H9 (cell line): Measurements from ENCODE around the gene CYP19A1. TPM values are rescaled to one million over a fixed set of nuclear protein-coding genes. Genes with fewer than 3 reads are reported as not detected.

Experiments used
- DNase-seq: peaks from one replicate; pipeline ENCODE4 v3.0.0-alpha.2; 2017
- H2AFZ ChIP-seq: one replicate; pipeline ENCODE4 v1.6.1; 2013; ENCODE audit warnings: mild to moderate bottlenecking, low read length, control low read depth, moderate library complexity
- H2AK5ac ChIP-seq: 2 replicates; pipeline ENCODE4 v1.6.1; 2013; ENCODE audit warnings: low read length, control low read depth, mixed read lengths; ENCODE audit not compliant: insufficient read length
- H2BK120ac ChIP-seq: one replicate; pipeline ENCODE4 v1.6.1; 2013; ENCODE audit warnings: low read depth, mild to moderate bottlenecking, low read length, control low read depth, inconsistent platforms; ENCODE audit not compliant: poor library complexity, severe bottlenecking
- H2BK12ac ChIP-seq: 2 replicates; pipeline ENCODE4 v1.6.1; 2013; ENCODE audit warnings: low read length, control low read depth, mixed read lengths, low read depth; ENCODE audit not compliant: insufficient read length
- H2BK15ac ChIP-seq: 2 replicates; pipeline ENCODE4 v1.6.1; 2013; ENCODE audit warnings: low read depth, low read length, control low read depth
- H2BK20ac ChIP-seq: one replicate; pipeline ENCODE4 v1.6.1; 2013; ENCODE audit warnings: low read depth, mild to moderate bottlenecking, low read length, control low read depth, inconsistent platforms; ENCODE audit not compliant: poor library complexity, severe bottlenecking
- H2BK5ac ChIP-seq: 2 replicates; pipeline ENCODE4 v1.6.1; 2013; ENCODE audit warnings: low read length, control low read depth, mixed read lengths; ENCODE audit not compliant: insufficient read length
- H3K14ac ChIP-seq: 2 replicates; pipeline ENCODE4 v1.6.1; 2013; ENCODE audit warnings: low read length, control low read depth; ENCODE audit not compliant: insufficient read depth
- H3K18ac ChIP-seq: 2 replicates; pipeline ENCODE4 v1.6.1; 2013; ENCODE audit warnings: low read depth, mild to moderate bottlenecking, mixed read lengths, low read length, control low read depth; ENCODE audit not compliant: insufficient read length
- H3K23ac ChIP-seq: 2 replicates; pipeline ENCODE4 v1.6.1; 2013; ENCODE audit warnings: low read length, control low read depth, mixed read lengths, low read depth; ENCODE audit not compliant: insufficient read length
- H3K23me2 ChIP-seq: 2 replicates; pipeline ENCODE4 v1.6.1; 2013; ENCODE audit warnings: low read depth, mild to moderate bottlenecking, mixed read lengths, low read length, control low read depth; ENCODE audit not compliant: insufficient read length, poor library complexity, severe bottlenecking
- H3K27ac ChIP-seq: 2 replicates; pipeline ENCODE4 v1.5.1; 2013; ENCODE audit warnings: low read length, control low read depth, mixed read lengths, low read depth; ENCODE audit not compliant: insufficient read length
- H3K27me3 ChIP-seq: 2 replicates; pipeline ENCODE4 v1.6.1; 2013; ENCODE audit warnings: low read length, control low read depth, inconsistent platforms; ENCODE audit not compliant: insufficient read depth
- H3K4ac ChIP-seq: 2 replicates; pipeline ENCODE4 v1.6.1; 2013; ENCODE audit warnings: low read depth, mild to moderate bottlenecking, control low read depth, inconsistent platforms, low read length, moderate library complexity
- H3K4me1 ChIP-seq: 2 replicates; pipeline ENCODE4 v1.6.1; 2013; ENCODE audit warnings: low read length, control low read depth, inconsistent platforms; ENCODE audit not compliant: insufficient read depth
- H3K4me2 ChIP-seq: 2 replicates; pipeline ENCODE4 v1.6.1; 2013; ENCODE audit warnings: low read length, control low read depth, mixed read lengths; ENCODE audit not compliant: insufficient read length, insufficient read depth
- H3K56ac ChIP-seq: 2 replicates; pipeline ENCODE4 v1.6.1; 2013; ENCODE audit warnings: low read depth, mild to moderate bottlenecking, mixed read lengths, low read length, control low read depth; ENCODE audit not compliant: insufficient read length
- H3K79me1 ChIP-seq: 2 replicates; pipeline ENCODE4 v1.6.1; 2013; ENCODE audit warnings: low read depth, mild to moderate bottlenecking, moderate library complexity, low read length, control low read depth, inconsistent platforms; ENCODE audit not compliant: insufficient read depth, poor library complexity, severe bottlenecking
- H3K79me2 ChIP-seq: 2 replicates; pipeline ENCODE4 v1.6.1; 2013; ENCODE audit warnings: low read length, control low read depth, inconsistent platforms; ENCODE audit not compliant: insufficient read depth
- H3K9ac ChIP-seq: 2 replicates; pipeline ENCODE4 v1.6.1; 2013; ENCODE audit warnings: low read length, control low read depth, mixed read lengths; ENCODE audit not compliant: insufficient read length; ENCODE audit errors: extremely low read depth
- H3K9me3 ChIP-seq: one replicate; pipeline ENCODE4 v1.6.1; 2013; ENCODE audit warnings: low read depth, low read length, inconsistent platforms; ENCODE audit not compliant: control insufficient read depth
- H3T11ph ChIP-seq: one replicate; pipeline ENCODE4 v1.6.1; 2013; ENCODE audit warnings: mild to moderate bottlenecking, low read length, control low read depth, inconsistent platforms
- H4K20me1 ChIP-seq: one replicate; pipeline ENCODE4 v1.6.1; 2013; ENCODE audit not compliant: control insufficient read depth, insufficient read length, insufficient read depth
- H4K5ac ChIP-seq: 2 replicates; pipeline ENCODE4 v1.6.1; 2013; ENCODE audit warnings: low read depth, mild to moderate bottlenecking, mixed read lengths, low read length, control low read depth; ENCODE audit not compliant: insufficient read length
- H4K8ac ChIP-seq: replicated peaks from 2 replicates; pipeline ENCODE4 v1.6.1; 2013; ENCODE audit warnings: low read length, control low read depth, mixed read lengths, low read depth; ENCODE audit not compliant: insufficient read length
- H4K91ac ChIP-seq: 2 replicates; pipeline ENCODE4 v1.6.1; 2013; ENCODE audit warnings: low read depth, mild to moderate bottlenecking, moderate library complexity, mixed read lengths, low read length, control low read depth; ENCODE audit not compliant: insufficient read length
- H3K27ac Mint-ChIP-seq, 3 experiments: 2 replicates in 2 of 3; 3 replicates in 1 of 3; pipeline ENCODE4 v1.8.0; 2020 to 2021; ENCODE audit warnings: mixed read lengths in 3 of 3, mild to moderate bottlenecking in 1 of 3, moderate library complexity in 1 of 3
- H3K27me3 Mint-ChIP-seq: 2 replicates; pipeline ENCODE4 v1.8.0; 2021; ENCODE audit warnings: low read depth, mild to moderate bottlenecking, moderate library complexity, mixed read lengths
- H3K36me3 Mint-ChIP-seq, 3 experiments: 2 replicates in 2 of 3; 3 replicates in 1 of 3; pipeline ENCODE4 v1.8.0; 2020 to 2021; ENCODE audit warnings: low read depth in 3 of 3, mixed read lengths in 3 of 3; ENCODE audit not compliant: insufficient read depth in 1 of 3
- H3K4me1 Mint-ChIP-seq, 2 experiments: 2 replicates each; pipeline ENCODE4 v1.8.0; 2020; ENCODE audit warnings: mixed read lengths in 2 of 2
- H3K4me3 Mint-ChIP-seq, 2 experiments: 2 replicates in 1 of 2; 3 replicates in 1 of 2; pipeline ENCODE4 v1.8.0; 2020 to 2021; ENCODE audit warnings: mild to moderate bottlenecking in 2 of 2, mixed read lengths in 2 of 2, moderate library complexity in 1 of 2
- H3K9me3 Mint-ChIP-seq, 2 experiments: 2 replicates in 1 of 2; 3 replicates in 1 of 2; pipeline ENCODE4 v1.8.0; 2020; ENCODE audit warnings: mild to moderate bottlenecking in 2 of 2, mixed read lengths in 2 of 2, moderate library complexity in 1 of 2
- CTCF ChIP-seq: fragments of 200-600 bp; sonication (generic); conservative IDR thresholded peaks from 3 replicates; pipeline ENCODE4 v1.8.0; 2021; ENCODE audit warnings: antibody characterized with exemption, mild to moderate bottlenecking
- WGBS: extraction: QIAGEN DNeasy Blood & Tissue Kit; methylation state at CpG from one replicate; pipeline ENCODE4 v1.1.7; 2013; ENCODE audit warnings: missing lambda C conversion rate, low lambda C conversion rate, mixed read lengths; ENCODE audit not compliant: insufficient read length; ENCODE audit errors: extremely low coverage; 5-methylcytosine and 5-hydroxymethylcytosine counted together
- total RNA-seq: library from RNA; stranded (reverse); gene quantifications from 2 replicates; pipeline ENCODE4 v1.2.1, GENCODE V29; 2021

The CYP19A1 gene
- total RNA-seq, 1 experiment from 2014 or later: not detected

- DNase-seq: no peak
- no CpG with 5 or more reads among the region's 14 CpGs for WGBS
- Histone ChIP-seq H2BK120ac (no peak overlapping the region), H3K56ac (no peak overlapping the region), H3K9ac (no peak overlapping the region), H3T11ph (no peak overlapping the region), H2AK5ac (no peak overlapping the region), H4K91ac (no peak overlapping the region), H2BK12ac (no peak overlapping the region), H4K5ac (no peak overlapping the region), H3K18ac (no peak overlapping the region), H2BK5ac (no peak overlapping the region), H3K23ac (no peak overlapping the region), H3K79me1 (no peaks in the 10 kb centered on the region), H3K27ac (no peak overlapping the region), H3K4me2 (no peak overlapping the region), H3K4ac (no peak overlapping the region), H2AFZ (no peak overlapping the region), H3K27me3 (no peaks in the 10 kb centered on the region), H2BK15ac (no peak overlapping the region), H3K14ac (no peak overlapping the region), H4K20me1 (no peaks in the 10 kb centered on the region), H3K79me2 (no peaks in the 10 kb centered on the region), H3K9me3 (no peaks in the 10 kb centered on the region), H2BK20ac (no peak overlapping the region), H3K4me1 (peaks cover 5% of the 10 kb centered on the region; the same call in 1 of the 2 replicates), H3K23me2 (no peaks in the 10 kb centered on the region), H4K8ac (no peak overlapping the region)
- peaks cover 21% of the 10 kb centered on the region in 2 experiments for H3K4me1 Mint-ChIP-seq
- no peak for TF ChIP-seq CTCF
- H3K9me3 Mint-ChIP-seq: no peaks in the 10 kb centered on the region
- H3K27me3 Mint-ChIP-seq: no peaks in the 10 kb centered on the region
- peak overlapping the region in 1 of 3 experiments; percentile 42; a peak in 3 of 7 replicates for H3K27ac Mint-ChIP-seq
- H3K36me3 Mint-ChIP-seq: no peaks in the 10 kb centered on the region
- no peak overlapping the region for H3K4me3 Mint-ChIP-seq
These were observed 104.0 kb downstream of the CYP19A1 start for GRCh38 chr15:51234176-51234927.
